HepG2 (cell line): ENCODE results near the gene HRH3. TPM values are rescaled to one million over a fixed set of nuclear protein-coding genes. Genes with fewer than 3 reads are reported as not detected.

ENCODE experiments used
- DR1 ChIP-seq: sonication (generic); formaldehyde crosslinking; IDR thresholded peaks from 2 replicates; pipeline ENCODE4 v1.8.0; 2021; ENCODE audit warnings: mild to moderate bottlenecking, missing genetic modification reagents, inconsistent platforms
- ELF3 ChIP-seq: IDR thresholded peaks from 2 replicates; pipeline ENCODE4 v1.6.1; 2016; ENCODE audit warnings: missing genetic modification reagents, missing compliant biosample characterization
- GPN1 ChIP-seq: sonication (generic); formaldehyde crosslinking; IDR thresholded peaks from 2 replicates; pipeline ENCODE4 v1.5.1; 2020; ENCODE audit warnings: missing genetic modification reagents, borderline replicate concordance
- HIVEP1 ChIP-seq: sonication (generic); formaldehyde crosslinking; IDR thresholded peaks from 2 replicates; pipeline ENCODE4 v1.4.0; 2020; ENCODE audit warnings: mild to moderate bottlenecking, missing genetic modification reagents
- PRMT3 ChIP-seq: sonication (generic); formaldehyde crosslinking; IDR thresholded peaks from 2 replicates; pipeline ENCODE4 v1.8.1; 2022; ENCODE audit warnings: low read depth, mild to moderate bottlenecking, moderate library complexity, missing genetic modification reagents, borderline replicate concordance
- SCMH1 ChIP-seq: sonication (generic); formaldehyde crosslinking; IDR thresholded peaks from 2 replicates; pipeline ENCODE4 v1.9.0; 2021; ENCODE audit warnings: missing genetic modification reagents, mild to moderate bottlenecking, borderline replicate concordance
- SP4 ChIP-seq: sonication (generic); formaldehyde crosslinking; IDR thresholded peaks from 2 replicates; pipeline ENCODE4 v1.8.1; 2023; ENCODE audit warnings: mild to moderate bottlenecking, missing genetic modification reagents
- ZFP37 ChIP-seq: sonication (generic); formaldehyde crosslinking; IDR thresholded peaks from 2 replicates; pipeline ENCODE4 v1.4.0; 2020; ENCODE audit warnings: missing genetic modification reagents, borderline replicate concordance
- ZNF101 ChIP-seq: sonication (generic); formaldehyde crosslinking; IDR thresholded peaks from 2 replicates; pipeline ENCODE4 v1.4.0; 2020; ENCODE audit warnings: mild to moderate bottlenecking, low read depth, missing genetic modification reagents, borderline replicate concordance
- ZNF274 ChIP-seq: sonication (generic); formaldehyde crosslinking; IDR thresholded peaks from 2 replicates; pipeline ENCODE4 v1.5.1; 2020; ENCODE audit warnings: mild to moderate bottlenecking, missing genetic modification reagents
- polyA plus RNA-seq, 8 experiments: library from polyadenylated mRNA; depleted of rRNA in 3 of 8; stranded (reverse) in 7 of 8; unstranded in 1 of 8; fragments of >200 nt; fragmentation: Illumina TruSeq in 4 of 8; extraction: Trizol in 4 of 8; gene quantifications; 2 replicates each; pipeline versions ENCODE4 v1.2.1 to v1.2.3, GENCODE V29; 2011 to 2016; ENCODE audit warnings: low read depth in 4 of 8, missing spikeins in 1 of 8, mixed read lengths in 1 of 8; ENCODE audit not compliant: insufficient read depth in 1 of 8
- total RNA-seq, 5 experiments: library from RNA; depleted of rRNA; stranded (reverse); fragments of >200 nt; fragmentation: Illumina TruSeq; extraction: Trizol; gene quantifications; 2 replicates each; pipeline ENCODE4 v1.2.3, GENCODE V29; 2016; ENCODE audit warnings: low read depth in 1 of 5
- TF ChIP-seq, protein P1 (sequence below): sonication (generic); formaldehyde crosslinking; IDR thresholded peaks from 2 replicates; pipeline ENCODE4 v1.8.0; 2022; ENCODE audit warnings: missing genetic modification reagents, mild to moderate bottlenecking, inconsistent platforms, borderline replicate concordance
- TF ChIP-seq, protein P2 (sequence below), 2 experiments: sonication (generic) in 1 of 2; formaldehyde crosslinking in 1 of 2; IDR thresholded peaks; 2 replicates each; pipeline versions ENCODE4 v1.6.1 to v1.9.0; 2014 to 2022; ENCODE audit warnings: antibody characterized with exemption in 1 of 2, borderline replicate concordance in 1 of 2, inconsistent platforms in 1 of 2, low read depth in 1 of 2, missing genetic modification reagents in 1 of 2
- TF ChIP-seq, protein P3 (sequence below): sonication (generic); formaldehyde crosslinking; IDR thresholded peaks from 2 replicates; pipeline ENCODE4 v1.4.0; 2020; ENCODE audit warnings: missing genetic modification reagents
- TF ChIP-seq, protein P4 (sequence below): sonication (generic); formaldehyde crosslinking; IDR thresholded peaks from 2 replicates; pipeline ENCODE4 v1.5.1; 2020; ENCODE audit warnings: mild to moderate bottlenecking, moderate library complexity, missing genetic modification reagents
- TF ChIP-seq, protein P5 (sequence below): sonication (generic); formaldehyde crosslinking; IDR thresholded peaks from 2 replicates; pipeline ENCODE4 v1.4.0; 2020; ENCODE audit warnings: missing genetic modification reagents

Gene HRH3
- total and polyA plus RNA-seq, 2 of the 13 experiments (the other 11 are each of a cell fraction or from before 2014, with no cell fraction given): 0.18 TPM; not detected in 1

DNA sequence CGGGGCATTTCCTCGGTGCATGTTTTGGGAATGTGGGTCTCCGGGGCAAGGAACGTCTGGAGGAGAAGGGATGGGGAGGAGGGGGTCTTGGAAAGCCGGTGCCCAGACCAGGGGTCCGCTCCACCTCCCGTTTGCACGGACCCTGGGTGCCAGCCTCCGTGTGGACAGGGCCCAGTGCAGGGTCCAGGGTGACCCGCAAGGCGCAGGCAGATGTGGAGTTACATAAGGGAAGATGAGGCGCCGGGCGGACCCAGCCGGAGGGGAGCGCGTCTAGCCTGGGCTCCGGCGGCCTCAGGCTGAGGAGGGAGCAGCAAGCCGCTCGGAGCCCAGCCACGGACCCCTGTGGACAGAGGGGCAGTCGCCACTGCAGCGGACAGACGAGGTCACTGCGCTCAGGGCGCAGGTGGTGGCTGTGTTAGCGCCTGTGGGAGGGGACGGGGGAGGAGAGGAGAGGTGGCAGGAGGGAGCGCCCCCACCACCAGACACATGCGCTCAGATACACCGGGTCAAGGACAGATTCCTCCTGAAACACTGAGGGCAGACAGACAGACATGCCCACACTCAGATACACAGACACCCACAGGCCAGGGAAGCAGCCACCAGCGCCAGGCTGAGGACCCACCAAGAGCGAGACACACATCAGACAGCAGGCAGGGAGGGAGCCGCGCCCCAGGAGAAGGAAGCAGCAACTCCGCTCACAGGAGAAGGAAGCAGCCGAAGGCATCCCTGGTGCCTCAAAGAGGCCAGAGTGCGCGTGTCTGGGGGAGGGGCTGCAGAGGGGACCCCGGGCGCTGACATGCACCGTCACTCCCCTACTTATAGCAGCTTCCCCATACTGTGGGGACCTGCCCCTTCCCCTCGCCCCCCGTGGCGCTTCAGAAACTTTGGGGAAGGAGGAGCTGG is 839 bp upstream of the HRH3 start (continued):
- no peak for TF ChIP-seq DR1
- TF ChIP-seq, protein P1, sequence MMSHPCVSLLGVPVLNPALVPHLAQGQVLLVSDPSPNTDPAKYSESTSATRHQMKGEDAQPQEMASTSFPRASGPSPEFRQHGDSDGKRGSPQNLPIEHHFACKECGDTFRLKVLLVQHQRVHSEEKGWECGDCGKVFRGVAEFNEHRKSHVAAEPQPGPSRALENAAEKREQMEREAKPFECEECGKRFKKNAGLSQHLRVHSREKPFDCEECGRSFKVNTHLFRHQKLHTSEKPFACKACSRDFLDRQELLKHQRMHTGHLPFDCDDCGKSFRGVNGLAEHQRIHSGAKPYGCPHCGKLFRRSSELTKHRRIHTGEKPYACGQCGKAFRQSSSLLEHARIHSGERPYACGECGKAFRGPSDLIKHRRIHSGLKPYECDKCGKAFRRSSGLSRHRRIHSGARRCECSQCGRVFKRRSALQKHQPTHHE (CRISPR knock-in tag): no peak
- TF ChIP-seq, protein P2, sequence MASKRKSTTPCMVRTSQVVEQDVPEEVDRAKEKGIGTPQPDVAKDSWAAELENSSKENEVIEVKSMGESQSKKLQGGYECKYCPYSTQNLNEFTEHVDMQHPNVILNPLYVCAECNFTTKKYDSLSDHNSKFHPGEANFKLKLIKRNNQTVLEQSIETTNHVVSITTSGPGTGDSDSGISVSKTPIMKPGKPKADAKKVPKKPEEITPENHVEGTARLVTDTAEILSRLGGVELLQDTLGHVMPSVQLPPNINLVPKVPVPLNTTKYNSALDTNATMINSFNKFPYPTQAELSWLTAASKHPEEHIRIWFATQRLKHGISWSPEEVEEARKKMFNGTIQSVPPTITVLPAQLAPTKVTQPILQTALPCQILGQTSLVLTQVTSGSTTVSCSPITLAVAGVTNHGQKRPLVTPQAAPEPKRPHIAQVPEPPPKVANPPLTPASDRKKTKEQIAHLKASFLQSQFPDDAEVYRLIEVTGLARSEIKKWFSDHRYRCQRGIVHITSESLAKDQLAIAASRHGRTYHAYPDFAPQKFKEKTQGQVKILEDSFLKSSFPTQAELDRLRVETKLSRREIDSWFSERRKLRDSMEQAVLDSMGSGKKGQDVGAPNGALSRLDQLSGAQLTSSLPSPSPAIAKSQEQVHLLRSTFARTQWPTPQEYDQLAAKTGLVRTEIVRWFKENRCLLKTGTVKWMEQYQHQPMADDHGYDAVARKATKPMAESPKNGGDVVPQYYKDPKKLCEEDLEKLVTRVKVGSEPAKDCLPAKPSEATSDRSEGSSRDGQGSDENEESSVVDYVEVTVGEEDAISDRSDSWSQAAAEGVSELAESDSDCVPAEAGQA (IDR thresholded peaks at IDR 0.05; ENCODE audit: low read depth): no peak
- TF ChIP-seq, protein P2 (CRISPR knock-in tag; IDR thresholded peaks at IDR 0.05; ENCODE audit: borderline replicate concordance): 0 out of 2 replicates have a peak, but pooled peaks have one; percentile 2
- TF ChIP-seq SCMH1 (CRISPR knock-in tag): no peak
- 0 out of 2 replicates have a peak, but pooled peaks have one; percentile 32 for TF ChIP-seq ZNF274 (CRISPR knock-in tag)
- TF ChIP-seq GPN1: no peak; the same call in 1 of the 2 replicates
- TF ChIP-seq, protein P3, sequence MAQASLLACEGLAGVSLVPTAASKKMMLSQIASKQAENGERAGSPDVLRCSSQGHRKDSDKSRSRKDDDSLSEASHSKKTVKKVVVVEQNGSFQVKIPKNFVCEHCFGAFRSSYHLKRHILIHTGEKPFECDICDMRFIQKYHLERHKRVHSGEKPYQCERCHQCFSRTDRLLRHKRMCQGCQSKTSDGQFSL: no peak; the same call in 1 of the 2 replicates
- TF ChIP-seq ELF3: no peak
- TF ChIP-seq ZFP37: no peak
- TF ChIP-seq, protein P4, sequence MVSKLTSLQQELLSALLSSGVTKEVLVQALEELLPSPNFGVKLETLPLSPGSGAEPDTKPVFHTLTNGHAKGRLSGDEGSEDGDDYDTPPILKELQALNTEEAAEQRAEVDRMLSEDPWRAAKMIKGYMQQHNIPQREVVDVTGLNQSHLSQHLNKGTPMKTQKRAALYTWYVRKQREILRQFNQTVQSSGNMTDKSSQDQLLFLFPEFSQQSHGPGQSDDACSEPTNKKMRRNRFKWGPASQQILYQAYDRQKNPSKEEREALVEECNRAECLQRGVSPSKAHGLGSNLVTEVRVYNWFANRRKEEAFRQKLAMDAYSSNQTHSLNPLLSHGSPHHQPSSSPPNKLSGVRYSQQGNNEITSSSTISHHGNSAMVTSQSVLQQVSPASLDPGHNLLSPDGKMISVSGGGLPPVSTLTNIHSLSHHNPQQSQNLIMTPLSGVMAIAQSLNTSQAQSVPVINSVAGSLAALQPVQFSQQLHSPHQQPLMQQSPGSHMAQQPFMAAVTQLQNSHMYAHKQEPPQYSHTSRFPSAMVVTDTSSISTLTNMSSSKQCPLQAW (CRISPR knock-in tag): no peak
- peak; percentile 50; the same call in 1 of the 2 replicates for TF ChIP-seq SP4 (CRISPR knock-in tag)
- no peak for TF ChIP-seq ZNF101 (CRISPR knock-in tag)
- TF ChIP-seq HIVEP1 (CRISPR knock-in tag): peak; percentile 26; the same call in 1 of the 2 replicates
- TF ChIP-seq PRMT3 (CRISPR knock-in tag): no peak
- TF ChIP-seq, protein P5, sequence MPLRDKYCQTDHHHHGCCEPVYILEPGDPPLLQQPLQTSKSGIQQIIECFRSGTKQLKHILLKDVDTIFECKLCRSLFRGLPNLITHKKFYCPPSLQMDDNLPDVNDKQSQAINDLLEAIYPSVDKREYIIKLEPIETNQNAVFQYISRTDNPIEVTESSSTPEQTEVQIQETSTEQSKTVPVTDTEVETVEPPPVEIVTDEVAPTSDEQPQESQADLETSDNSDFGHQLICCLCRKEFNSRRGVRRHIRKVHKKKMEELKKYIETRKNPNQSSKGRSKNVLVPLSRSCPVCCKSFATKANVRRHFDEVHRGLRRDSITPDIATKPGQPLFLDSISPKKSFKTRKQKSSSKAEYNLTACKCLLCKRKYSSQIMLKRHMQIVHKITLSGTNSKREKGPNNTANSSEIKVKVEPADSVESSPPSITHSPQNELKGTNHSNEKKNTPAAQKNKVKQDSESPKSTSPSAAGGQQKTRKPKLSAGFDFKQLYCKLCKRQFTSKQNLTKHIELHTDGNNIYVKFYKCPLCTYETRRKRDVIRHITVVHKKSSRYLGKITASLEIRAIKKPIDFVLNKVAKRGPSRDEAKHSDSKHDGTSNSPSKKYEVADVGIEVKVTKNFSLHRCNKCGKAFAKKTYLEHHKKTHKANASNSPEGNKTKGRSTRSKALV: peak; percentile 80; the same call in 1 of the 2 replicates
